K562 (cell line): ENCODE measurements around the gene POLRMT. TPM values are rescaled to one million over a fixed set of nuclear protein-coding genes. Genes with fewer than 3 reads are reported as not detected.

ENCODE experiments used
- CBFB ChIP-seq: sonication (generic); formaldehyde crosslinking; IDR thresholded peaks from 2 replicates; pipeline ENCODE4 v1.4.0; 2020; ENCODE audit warnings: mild to moderate bottlenecking, missing genetic modification reagents
- CBX3 ChIP-seq, 2 experiments: IDR thresholded peaks; 1 replicate in 1 of 2; 2 replicates in 1 of 2; pipeline ENCODE4 v1.6.1; 2012; ENCODE audit warnings: inconsistent platforms in 2 of 2, low read length in 2 of 2, borderline replicate concordance in 1 of 2, control low read depth in 1 of 2
- KHSRP ChIP-seq: fragments of 450-650 bp; IDR thresholded peaks from 2 replicates; pipeline ENCODE4 v1.6.1; 2017
- NCOA4 ChIP-seq: fragments of 450-650 bp; IDR thresholded peaks from 2 replicates; pipeline ENCODE4 v1.6.1; 2018; ENCODE audit warnings: mild to moderate bottlenecking; ENCODE audit not compliant: partially characterized antibody
- SNRNP70 ChIP-seq: fragments of 200-400 bp; formaldehyde crosslinking; optimal IDR thresholded peaks from 2 replicates; pipeline ENCODE3; 2017; ENCODE audit warnings: low read depth, low read length
- SUPT5H ChIP-seq: fragments of 450-650 bp; IDR thresholded peaks from 2 replicates; pipeline ENCODE4 v1.6.1; 2016
- TAF15 ChIP-seq: fragments of 200-400 bp; formaldehyde crosslinking; IDR thresholded peaks from 2 replicates; pipeline ENCODE4 v1.6.1; 2017; ENCODE audit warnings: mild to moderate bottlenecking, low read depth, low read length, moderate library complexity
- ZC3H4 ChIP-seq: sonication (generic); formaldehyde crosslinking; IDR thresholded peaks from 2 replicates; pipeline ENCODE4 v1.9.0; 2021; ENCODE audit warnings: missing genetic modification reagents, borderline replicate concordance
- ZNF274 ChIP-seq: IDR thresholded peaks from 2 replicates; pipeline ENCODE4 v1.6.1; 2011; ENCODE audit warnings: low read depth, mild to moderate bottlenecking, low read length, moderate library complexity, borderline replicate concordance
- ZNF324 ChIP-seq: fragments of 250-450 bp; sonication (Bioruptor Pico); IDR thresholded peaks from 2 replicates; pipeline ENCODE4 v1.4.0; 2020; ENCODE audit warnings: mild to moderate bottlenecking
- ZSCAN32 ChIP-seq: fragments of 450-650 bp; formaldehyde crosslinking; IDR thresholded peaks from 2 replicates; pipeline ENCODE4 v1.4.0; 2020; ENCODE audit warnings: mild to moderate bottlenecking, moderate library complexity
- polyA plus RNA-seq, 8 experiments: library from polyadenylated mRNA; depleted of rRNA in 4 of 8; stranded (reverse) in 5 of 8; unstranded in 3 of 8; fragments of >200 nt; fragmentation: Nextera tagmentation in 2 of 8; fragmentation: Illumina TruSeq in 1 of 8; extraction: Ambion mirVana in 2 of 8; extraction: Trizol in 1 of 8; gene quantifications; 2 replicates each; pipeline versions ENCODE4 v1.2.1 to v1.2.3, GENCODE V29; 2011 to 2014; ENCODE audit warnings: inconsistent platforms in 1 of 8, missing spikeins in 1 of 8
- total RNA-seq, 7 experiments: library from RNA; depleted of rRNA in 6 of 7; stranded (reverse); fragments of >200 nt in 6 of 7; fragmentation: Illumina TruSeq in 2 of 7; extraction: Trizol in 2 of 7; gene quantifications; 2 replicates each; pipeline versions ENCODE4 v1.2.1 to v1.2.3, GENCODE V29; 2011 to 2021; ENCODE audit warnings: low replicate concordance in 1 of 7
- TF ChIP-seq, protein P1 (sequence below): fragments of 450-650 bp; IDR thresholded peaks from 2 replicates; pipeline ENCODE4 v1.6.1; 2016; ENCODE audit warnings: antibody characterized with exemption
- TF ChIP-seq, protein P2 (sequence below): fragments of 450-650 bp; IDR thresholded peaks from 2 replicates; pipeline ENCODE4 v1.6.1; 2016; ENCODE audit warnings: low read depth
- TF ChIP-seq, protein P3 (sequence below), 2 experiments: IDR thresholded peaks; 2 replicates each; pipeline ENCODE4 v1.6.1; 2011; ENCODE audit warnings: borderline replicate concordance in 1 of 2, control low read depth in 1 of 2, low read depth in 1 of 2, low read length in 1 of 2, mild to moderate bottlenecking in 1 of 2, mixed read lengths in 1 of 2, moderate library complexity in 1 of 2; ENCODE audit not compliant: insufficient read depth in 1 of 2, insufficient read length in 1 of 2, poor library complexity in 1 of 2, severe bottlenecking in 1 of 2; ENCODE audit errors: extremely low read depth in 1 of 2
- TF ChIP-seq, protein P4 (sequence below): fragments of 450-650 bp; formaldehyde crosslinking; IDR thresholded peaks from 2 replicates; pipeline ENCODE4 v1.4.0; 2022; ENCODE audit warnings: missing genetic modification characterization

Gene POLRMT
- total and polyA plus RNA-seq, 9 of the 15 experiments (the other 6 are each of a cell fraction or from before 2014, with no cell fraction given), result 30.3 to 144 (median 68.0) TPM

DNA sequence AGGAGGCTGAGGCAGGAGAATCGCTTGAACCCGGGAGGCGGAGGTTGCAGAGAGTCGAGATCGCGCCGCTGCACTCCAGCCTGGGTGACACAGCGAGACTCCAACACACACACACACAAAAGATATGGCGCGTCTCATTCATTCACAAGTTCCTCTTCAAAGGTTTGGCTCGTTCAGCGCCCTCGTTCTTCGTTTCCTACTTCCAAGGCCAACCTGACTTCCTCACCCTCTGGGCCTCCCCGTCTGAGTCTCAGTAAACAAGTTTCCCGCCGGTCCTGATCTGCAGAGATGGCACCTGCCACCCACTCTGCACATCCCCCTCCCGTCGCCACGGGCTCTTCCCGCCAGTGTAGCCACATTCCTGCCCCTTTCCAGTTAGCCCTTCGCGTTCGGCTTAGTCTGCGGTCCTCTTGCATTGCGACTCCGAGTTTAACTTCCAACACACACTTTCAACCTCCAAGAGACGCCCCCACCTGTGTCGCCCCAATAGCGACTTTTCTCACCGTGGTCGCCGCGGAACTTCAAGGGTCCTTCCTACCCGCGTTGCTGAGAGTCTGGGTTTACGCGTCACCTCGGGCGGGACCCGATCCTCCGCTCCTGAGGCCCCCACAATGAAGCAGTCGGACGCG lies 62.3 kb downstream of the POLRMT start (continued):
- TF ChIP-seq, protein P1, sequence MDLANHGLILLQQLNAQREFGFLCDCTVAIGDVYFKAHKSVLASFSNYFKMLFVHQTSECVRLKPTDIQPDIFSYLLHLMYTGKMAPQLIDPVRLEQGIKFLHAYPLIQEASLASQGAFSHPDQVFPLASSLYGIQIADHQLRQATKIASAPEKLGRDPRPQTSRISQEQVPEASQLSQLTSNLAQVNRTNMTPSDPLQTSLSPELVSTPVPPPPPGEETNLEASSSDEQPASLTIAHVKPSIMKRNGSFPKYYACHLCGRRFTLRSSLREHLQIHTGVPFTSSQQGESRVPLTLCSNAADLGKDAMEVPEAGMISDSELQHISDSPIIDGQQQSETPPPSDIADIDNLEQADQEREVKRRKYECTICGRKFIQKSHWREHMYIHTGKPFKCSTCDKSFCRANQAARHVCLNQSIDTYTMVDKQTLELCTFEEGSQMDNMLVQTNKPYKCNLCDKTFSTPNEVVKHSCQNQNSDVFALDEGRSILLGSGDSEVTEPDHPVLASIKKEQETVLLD, result 0 out of 2 replicates have a peak, but pooled peaks have one; percentile 67
- TF ChIP-seq TAF15 (no peak), CBFB (no peak), SNRNP70 (no peak), ZC3H4 (CRISPR knock-in tag) (peak; percentile 84), KHSRP (no peak), SUPT5H (0 out of 2 replicates have a peak, but pooled peaks have one; percentile 58), ZSCAN32 (CRISPR knock-in tag) (no peak), NCOA4 (no peak), ZNF274 (no peak), ZNF324 (CRISPR knock-in tag) (no peak), CBX3 (IDR thresholded peaks at IDR 0.05; ENCODE audit: borderline replicate concordance in 1 of 2, low read length in 2 of 2) (0 out of 3 replicates have a peak, but pooled peaks of 1 of the 2 experiments have one; percentile 42)
- TF ChIP-seq, protein P2, sequence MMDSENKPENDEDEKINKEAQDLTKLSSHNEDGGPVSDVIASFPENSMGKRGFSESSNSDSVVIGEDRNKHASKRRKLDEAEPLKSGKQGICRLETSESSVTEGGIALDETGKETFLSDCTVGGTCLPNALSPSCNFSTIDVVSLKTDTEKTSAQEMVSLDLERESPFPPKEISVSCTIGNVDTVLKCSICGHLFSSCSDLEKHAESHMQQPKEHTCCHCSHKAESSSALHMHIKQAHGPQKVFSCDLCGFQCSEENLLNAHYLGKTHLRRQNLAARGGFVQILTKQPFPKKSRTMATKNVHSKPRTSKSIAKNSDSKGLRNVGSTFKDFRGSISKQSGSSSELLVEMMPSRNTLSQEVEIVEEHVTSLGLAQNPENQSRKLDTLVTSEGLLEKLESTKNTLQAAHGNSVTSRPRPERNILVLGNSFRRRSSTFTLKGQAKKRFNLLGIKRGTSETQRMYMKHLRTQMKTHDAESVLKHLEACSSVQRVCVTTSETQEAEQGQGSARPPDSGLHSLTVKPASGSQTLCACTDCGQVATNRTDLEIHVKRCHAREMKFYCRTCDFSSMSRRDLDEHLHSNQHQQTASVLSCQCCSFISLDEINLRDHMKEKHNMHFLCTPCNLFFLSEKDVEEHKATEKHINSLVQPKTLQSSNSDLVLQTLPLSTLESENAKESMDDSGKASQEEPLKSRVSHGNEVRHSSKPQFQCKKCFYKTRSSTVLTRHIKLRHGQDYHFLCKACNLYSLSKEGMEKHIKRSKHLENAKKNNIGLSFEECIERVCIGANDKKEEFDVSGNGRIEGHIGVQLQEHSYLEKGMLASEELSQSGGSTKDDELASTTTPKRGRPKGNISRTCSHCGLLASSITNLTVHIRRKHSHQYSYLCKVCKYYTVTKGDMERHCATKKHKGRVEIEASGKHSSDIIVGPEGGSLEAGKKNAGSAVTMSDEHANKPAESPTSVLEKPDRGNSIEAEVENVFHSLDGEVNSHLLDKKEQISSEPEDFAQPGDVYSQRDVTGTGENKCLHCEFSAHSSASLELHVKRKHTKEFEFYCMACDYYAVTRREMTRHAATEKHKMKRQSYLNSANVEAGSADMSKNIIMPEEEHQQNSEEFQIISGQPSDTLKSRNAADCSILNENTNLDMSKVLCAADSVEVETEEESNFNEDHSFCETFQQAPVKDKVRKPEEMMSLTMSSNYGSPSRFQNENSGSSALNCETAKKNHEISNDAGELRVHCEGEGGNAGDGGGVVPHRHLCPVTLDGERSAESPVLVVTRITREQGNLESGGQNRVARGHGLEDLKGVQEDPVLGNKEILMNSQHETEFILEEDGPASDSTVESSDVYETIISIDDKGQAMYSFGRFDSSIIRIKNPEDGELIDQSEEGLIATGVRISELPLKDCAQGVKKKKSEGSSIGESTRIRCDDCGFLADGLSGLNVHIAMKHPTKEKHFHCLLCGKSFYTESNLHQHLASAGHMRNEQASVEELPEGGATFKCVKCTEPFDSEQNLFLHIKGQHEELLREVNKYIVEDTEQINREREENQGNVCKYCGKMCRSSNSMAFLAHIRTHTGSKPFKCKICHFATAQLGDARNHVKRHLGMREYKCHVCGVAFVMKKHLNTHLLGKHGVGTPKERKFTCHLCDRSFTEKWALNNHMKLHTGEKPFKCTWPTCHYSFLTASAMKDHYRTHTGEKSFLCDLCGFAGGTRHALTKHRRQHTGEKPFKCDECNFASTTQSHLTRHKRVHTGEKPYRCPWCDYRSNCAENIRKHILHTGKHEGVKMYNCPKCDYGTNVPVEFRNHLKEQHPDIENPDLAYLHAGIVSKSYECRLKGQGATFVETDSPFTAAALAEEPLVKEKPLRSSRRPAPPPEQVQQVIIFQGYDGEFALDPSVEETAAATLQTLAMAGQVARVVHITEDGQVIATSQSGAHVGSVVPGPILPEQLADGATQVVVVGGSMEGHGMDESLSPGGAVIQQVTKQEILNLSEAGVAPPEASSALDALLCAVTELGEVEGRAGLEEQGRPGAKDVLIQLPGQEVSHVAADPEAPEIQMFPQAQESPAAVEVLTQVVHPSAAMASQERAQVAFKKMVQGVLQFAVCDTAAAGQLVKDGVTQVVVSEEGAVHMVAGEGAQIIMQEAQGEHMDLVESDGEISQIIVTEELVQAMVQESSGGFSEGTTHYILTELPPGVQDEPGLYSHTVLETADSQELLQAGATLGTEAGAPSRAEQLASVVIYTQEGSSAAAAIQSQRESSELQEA, result 0 out of 2 replicates have a peak, but pooled peaks have one; percentile 13
- TF ChIP-seq, protein P3, sequence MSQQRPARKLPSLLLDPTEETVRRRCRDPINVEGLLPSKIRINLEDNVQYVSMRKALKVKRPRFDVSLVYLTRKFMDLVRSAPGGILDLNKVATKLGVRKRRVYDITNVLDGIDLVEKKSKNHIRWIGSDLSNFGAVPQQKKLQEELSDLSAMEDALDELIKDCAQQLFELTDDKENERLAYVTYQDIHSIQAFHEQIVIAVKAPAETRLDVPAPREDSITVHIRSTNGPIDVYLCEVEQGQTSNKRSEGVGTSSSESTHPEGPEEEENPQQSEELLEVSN (IDR thresholded peaks at IDR 0.05; ENCODE audit: borderline replicate concordance in 1 of 2, extremely low read depth in 1 of 2, insufficient read depth in 1 of 2, insufficient read length in 1 of 2, low read depth in 1 of 2, low read length in 1 of 2, poor library complexity in 1 of 2, severe bottlenecking in 1 of 2), result peak; percentile 75 to 84
- TF ChIP-seq, protein P4, sequence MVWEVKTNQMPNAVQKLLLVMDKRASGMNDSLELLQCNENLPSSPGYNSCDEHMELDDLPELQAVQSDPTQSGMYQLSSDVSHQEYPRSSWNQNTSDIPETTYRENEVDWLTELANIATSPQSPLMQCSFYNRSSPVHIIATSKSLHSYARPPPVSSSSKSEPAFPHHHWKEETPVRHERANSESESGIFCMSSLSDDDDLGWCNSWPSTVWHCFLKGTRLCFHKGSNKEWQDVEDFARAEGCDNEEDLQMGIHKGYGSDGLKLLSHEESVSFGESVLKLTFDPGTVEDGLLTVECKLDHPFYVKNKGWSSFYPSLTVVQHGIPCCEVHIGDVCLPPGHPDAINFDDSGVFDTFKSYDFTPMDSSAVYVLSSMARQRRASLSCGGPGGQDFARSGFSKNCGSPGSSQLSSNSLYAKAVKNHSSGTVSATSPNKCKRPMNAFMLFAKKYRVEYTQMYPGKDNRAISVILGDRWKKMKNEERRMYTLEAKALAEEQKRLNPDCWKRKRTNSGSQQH, result 0 out of 2 replicates have a peak, but pooled peaks have one; percentile 33
